Embryonic facial prominence (tissue), 1 donor: ENCODE measurements around the gene PGA4.
"Not testable (repeated sequence)": the region's sequence is repeated elsewhere in the genome, so short reads cannot be mapped to it uniquely, and the experiment has no call there.

Source experiments
- DNase-seq: peaks from one replicate; pipeline ENCODE4 v3.0.0-alpha.2; 2016; ENCODE audit errors: extremely low spot score

PGA4 gene

GRCh38 chr11:61250796-61251765, 28.9 kb downstream of the PGA4 start:
- DNase-seq = not testable (repeated sequence)

- DNase-seq = not testable (repeated sequence)
These were observed 30.2 kb downstream of the PGA4 start for GRCh38 chr11:61252332-61252731.

GRCh38 chr11:61254403-61255025, 32.4 kb downstream of the PGA4 start:
- no peak for DNase-seq

GRCh38 chr11:61256710-61257482, 34.7 kb downstream of the PGA4 start:
- DNase-seq = no peak

- no peak for DNase-seq
These were observed 36.4 kb downstream of the PGA4 start for GRCh38 chr11:61258546-61258945.

GRCh38 chr11:61259363-61259762, 37.2 kb downstream of the PGA4 start:
- DNase-seq = no peak

GRCh38 chr11:61264371-61264770, 42.2 kb downstream of the PGA4 start:
- DNase-seq = no peak

GRCh38 chr11:61264795-61265194, 42.6 kb downstream of the PGA4 start:
- no peak for DNase-seq

- no peak for DNase-seq
These were observed 43.2 kb downstream of the PGA4 start for GRCh38 chr11:61265357-61265756.

GRCh38 chr11:61266602-61267001, 44.5 kb downstream of the PGA4 start:
- DNase-seq = no peak

GRCh38 chr11:61267437-61267841, 45.3 kb downstream of the PGA4 start:
- no peak for DNase-seq

GRCh38 chr11:61268588-61269250, 46.6 kb downstream of the PGA4 start:
- no peak for DNase-seq

- no peak for DNase-seq
These were observed 48.4 kb downstream of the PGA4 start for GRCh38 chr11:61270354-61271076.

- DNase-seq = no peak
These were observed 50.6 kb downstream of the PGA4 start for GRCh38 chr11:61272731-61273130.

GRCh38 chr11:61273178-61274078, 51.3 kb downstream of the PGA4 start:
- DNase-seq = no peak

GRCh38 chr11:61274084-61274483, 51.9 kb downstream of the PGA4 start:
- no peak for DNase-seq

- no peak for DNase-seq
These were observed 53.0 kb downstream of the PGA4 start for GRCh38 chr11:61275191-61275590.

- DNase-seq = no peak
These were observed 55.2 kb downstream of the PGA4 start for GRCh38 chr11:61277186-61278000.

GRCh38 chr11:61278001-61278470, 55.9 kb downstream of the PGA4 start:
- no peak for DNase-seq
